Coronary artery (tissue), 2 donors: ENCODE data around the gene TRMT6.

Experiments
- DNase-seq: peaks from one replicate; pipeline ENCODE4 v3.0.0-alpha.2; 2017; ENCODE audit warnings: low spot score
- H3K27ac ChIP-seq, 2 donors: fragments of 200-600 bp; sonication (generic); one replicate each; pipeline ENCODE4 v1.5.1; 2016 to 2019
- H3K4me3 ChIP-seq: fragments of 200-600 bp; sonication (generic); 2 replicates; pipeline ENCODE4 v1.5.1; 2016; ENCODE audit warnings: mild to moderate bottlenecking, moderate library complexity
- TF ChIP-seq, protein P1 (sequence below): fragments of 200-600 bp; sonication (generic); IDR thresholded peaks from one replicate; pipeline ENCODE4 v1.5.1; 2019; ENCODE audit warnings: antibody characterized with exemption

TRMT6 gene

DNA sequence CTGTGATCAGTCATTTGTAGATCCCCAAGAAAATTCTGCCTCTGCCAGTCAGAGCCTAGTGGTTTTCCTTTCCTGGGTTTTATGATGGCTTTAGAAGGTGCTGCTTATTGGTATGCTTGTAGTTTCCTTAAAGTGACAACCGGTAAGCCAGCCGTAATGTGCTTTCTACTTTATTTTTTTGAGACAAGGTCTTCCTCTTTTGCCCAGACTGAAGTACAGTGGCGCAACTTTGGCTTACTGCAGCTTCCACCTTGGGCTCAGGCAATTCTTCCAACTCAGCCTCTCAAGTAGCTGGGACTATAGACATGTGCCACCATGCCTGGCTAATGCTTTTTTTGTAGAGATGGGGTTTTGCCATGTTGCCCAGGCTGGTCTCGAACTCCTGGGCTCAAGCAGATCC lies 23.6 kb upstream of the TRMT6 start:
- Histone ChIP-seq H3K4me3 (no peak overlapping the region), H3K27ac (no peak overlapping the region)
- no peak for DNase-seq
- TF ChIP-seq, protein P1, sequence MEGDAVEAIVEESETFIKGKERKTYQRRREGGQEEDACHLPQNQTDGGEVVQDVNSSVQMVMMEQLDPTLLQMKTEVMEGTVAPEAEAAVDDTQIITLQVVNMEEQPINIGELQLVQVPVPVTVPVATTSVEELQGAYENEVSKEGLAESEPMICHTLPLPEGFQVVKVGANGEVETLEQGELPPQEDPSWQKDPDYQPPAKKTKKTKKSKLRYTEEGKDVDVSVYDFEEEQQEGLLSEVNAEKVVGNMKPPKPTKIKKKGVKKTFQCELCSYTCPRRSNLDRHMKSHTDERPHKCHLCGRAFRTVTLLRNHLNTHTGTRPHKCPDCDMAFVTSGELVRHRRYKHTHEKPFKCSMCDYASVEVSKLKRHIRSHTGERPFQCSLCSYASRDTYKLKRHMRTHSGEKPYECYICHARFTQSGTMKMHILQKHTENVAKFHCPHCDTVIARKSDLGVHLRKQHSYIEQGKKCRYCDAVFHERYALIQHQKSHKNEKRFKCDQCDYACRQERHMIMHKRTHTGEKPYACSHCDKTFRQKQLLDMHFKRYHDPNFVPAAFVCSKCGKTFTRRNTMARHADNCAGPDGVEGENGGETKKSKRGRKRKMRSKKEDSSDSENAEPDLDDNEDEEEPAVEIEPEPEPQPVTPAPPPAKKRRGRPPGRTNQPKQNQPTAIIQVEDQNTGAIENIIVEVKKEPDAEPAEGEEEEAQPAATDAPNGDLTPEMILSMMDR: no peak

DNA sequence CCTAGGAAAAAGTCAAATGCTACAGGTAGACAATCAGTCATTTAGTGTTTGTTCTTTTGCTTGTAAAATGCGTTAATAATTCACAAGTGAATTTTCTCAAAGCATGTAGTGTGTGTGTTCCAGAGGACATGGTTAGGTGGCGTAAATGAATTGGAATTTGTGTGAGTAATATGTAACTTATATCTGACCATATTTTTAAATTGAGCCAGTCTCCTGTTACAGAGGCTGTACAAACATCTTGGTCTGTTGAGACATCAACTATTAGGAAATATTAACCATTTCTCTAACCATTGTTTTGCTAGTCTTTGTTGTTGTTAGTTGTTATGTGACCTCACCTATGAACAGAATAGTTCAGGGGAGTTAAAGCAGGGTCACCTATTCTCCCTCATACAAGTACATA lies 22.8 kb upstream of the TRMT6 start:
- no peak overlapping the region for H3K27ac ChIP-seq
- DNase-seq: no peak
- TF ChIP-seq, protein P1: no peak
- no peak overlapping the region for H3K4me3 ChIP-seq

DNA sequence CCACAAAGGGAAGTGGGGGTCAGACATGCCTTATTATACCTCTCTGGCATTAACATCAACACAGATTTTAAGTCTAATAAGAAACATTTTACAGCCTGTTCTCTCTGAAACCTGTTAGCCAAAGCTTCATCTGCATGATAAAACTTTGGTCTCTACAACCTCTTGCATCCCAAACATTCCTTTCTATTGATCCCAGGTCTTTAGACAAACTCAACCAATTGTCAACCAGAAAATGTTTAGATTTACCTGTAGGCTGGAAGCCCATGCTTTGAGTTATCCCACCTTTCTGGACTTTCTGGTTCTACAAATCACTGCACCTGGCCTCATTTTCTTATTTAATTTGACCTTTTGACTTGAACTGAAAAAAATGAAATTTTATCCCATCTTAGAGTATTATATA lies 20.9 kb upstream of the TRMT6 start:
- DNase-seq: no peak
- H3K4me3 ChIP-seq: no peak overlapping the region
- no peak overlapping the region for H3K27ac ChIP-seq
- TF ChIP-seq, protein P1: no peak

DNA sequence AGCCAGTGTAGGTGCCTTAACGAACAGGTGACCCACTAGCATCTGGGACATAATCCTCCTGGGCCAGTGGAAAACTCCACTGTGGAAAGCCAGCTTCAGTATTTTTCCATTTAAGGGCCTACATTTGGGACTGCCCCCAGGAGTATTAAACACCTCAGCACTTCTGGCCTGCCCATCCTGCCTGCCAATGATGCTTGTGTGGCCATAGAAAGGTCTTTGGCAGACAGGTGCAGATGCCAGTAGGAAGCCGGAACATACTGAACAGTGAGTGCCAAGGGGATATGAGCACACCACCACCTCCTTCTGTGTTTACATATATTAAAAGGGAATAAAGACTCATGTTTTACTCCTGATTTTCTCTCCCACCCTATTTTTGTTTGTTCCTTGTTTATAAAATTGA lies 20.0 kb upstream of the TRMT6 start:
- TF ChIP-seq, protein P1: no peak
- no peak overlapping the region for H3K27ac ChIP-seq
- no peak for DNase-seq
- H3K4me3 ChIP-seq: no peak overlapping the region

DNA sequence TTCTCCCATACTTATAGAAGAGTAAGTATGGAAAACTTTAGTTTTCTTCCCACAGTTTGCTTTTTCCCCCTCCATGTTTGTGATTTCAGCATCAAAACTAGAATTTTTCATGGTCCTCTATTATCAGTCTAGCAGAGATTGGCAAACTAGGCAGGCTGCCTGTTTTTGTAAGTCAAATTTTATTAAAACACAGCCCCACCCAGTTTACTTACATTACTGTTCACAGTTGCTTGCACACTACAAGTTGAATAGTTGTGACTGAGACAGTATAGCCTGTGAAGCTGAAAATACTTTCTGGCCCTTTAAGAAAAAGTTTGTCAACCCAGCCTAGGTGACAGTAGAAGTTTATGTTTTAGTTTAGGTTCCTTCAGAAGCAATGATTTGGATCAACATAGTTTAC lies 19.6 kb upstream of the TRMT6 start:
- DNase-seq: no peak
- Histone ChIP-seq H3K27ac (no peak overlapping the region), H3K4me3 (no peak overlapping the region)
- TF ChIP-seq, protein P1: no peak

DNA sequence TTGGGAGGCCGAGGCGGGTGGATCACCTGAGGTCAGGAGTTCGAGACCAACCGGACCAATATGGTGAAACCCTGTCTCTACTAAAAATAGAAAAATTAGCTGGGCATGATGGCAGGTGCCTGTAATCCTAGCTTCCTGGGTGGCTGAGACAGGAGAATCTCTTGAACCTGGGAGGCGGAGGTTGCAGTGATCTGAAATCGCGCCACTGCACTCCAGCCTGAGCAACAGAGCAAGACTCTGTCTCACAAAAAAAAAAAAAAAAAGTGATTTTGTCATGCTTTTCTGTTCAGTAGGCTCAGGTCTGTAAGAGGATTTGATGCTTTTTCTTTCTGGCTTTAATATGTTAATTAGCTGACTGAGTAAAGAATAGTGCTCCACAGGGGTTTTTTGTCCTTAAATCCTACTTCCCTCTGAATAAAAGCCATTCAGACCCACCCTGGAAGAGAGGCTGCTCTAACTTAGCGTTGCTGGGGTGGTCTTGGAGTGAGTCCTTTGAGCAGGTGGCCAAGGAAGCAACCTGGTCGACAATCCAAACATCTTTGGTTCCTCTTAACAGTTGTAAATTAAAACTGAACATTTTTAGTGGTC lies 19.1 kb upstream of the TRMT6 start:
- Histone ChIP-seq H3K4me3 (no peak overlapping the region), H3K27ac (no peak overlapping the region)
- TF ChIP-seq, protein P1: no peak
- DNase-seq: no peak

DNA sequence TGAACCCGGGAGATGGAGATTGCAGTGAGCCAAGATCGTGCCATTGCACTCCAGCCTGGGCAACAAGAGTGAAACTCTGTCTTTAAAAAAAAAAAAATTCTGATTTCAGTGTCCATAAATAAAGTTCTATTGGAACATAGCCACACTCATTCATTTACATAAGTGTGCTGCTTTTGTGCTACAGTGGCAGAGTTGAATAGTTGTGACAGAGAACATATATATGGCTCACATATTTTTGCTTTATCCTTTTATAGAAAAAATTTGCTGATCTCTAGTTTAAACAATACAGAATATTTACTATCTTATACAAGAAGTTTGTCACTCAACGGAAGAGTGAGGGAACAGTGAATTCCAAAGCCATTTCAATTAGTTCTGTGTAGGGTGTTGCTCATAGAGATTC lies 18.1 kb upstream of the TRMT6 start:
- DNase-seq: no peak
- TF ChIP-seq, protein P1: no peak
- Histone ChIP-seq H3K4me3 (no peak overlapping the region), H3K27ac (no peak overlapping the region)
